Naive thymus-derived CD8-positive, alpha-beta T cell (primary cell): ENCODE results near the gene HOXB8. TPM values are rescaled to one million over a fixed set of nuclear protein-coding genes. Genes with fewer than 3 reads are reported as not detected.

Experiments
- ATAC-seq, 2 donors: fragments of 150-1000 bp; cut with Tn5 transposase in 1 of 2; sonication (Bioruptor Pico), chemical (Tn5 transposase) in 1 of 2; 1 replicate in 1 of 2; 2 replicates in 1 of 2; pipeline ENCODE4 v1.10.0; 2021; ENCODE audit warnings: mild to moderate bottlenecking in 2 of 2, moderate library complexity in 2 of 2
- POLR2A ChIA-PET: fragments of 350-600 bp; sonication (Branson Sonifier 250); formaldehyde crosslinking; loops from one replicate; lab custom pipeline; 2021; ENCODE audit warnings: antibody characterized with exemption; lab: Charles Lee
- DNase-seq, 10 donors: peaks; one replicate each; pipeline versions ENCODE4 v3.0.0 to v3.0.0-alpha.2; 2020 to 2022
- H3K27ac Mint-ChIP-seq, 10 donors: one replicate each; pipeline ENCODE4 v1.8.0; 2020 to 2022; ENCODE audit warnings: mild to moderate bottlenecking in 10 of 10, mixed read lengths in 10 of 10, moderate library complexity in 4 of 10, inconsistent platforms in 1 of 10
- H3K27me3 Mint-ChIP-seq, 5 donors: one replicate each; pipeline ENCODE4 v1.8.0; 2021 to 2022; ENCODE audit warnings: mixed read lengths in 5 of 5
- H3K36me3 Mint-ChIP-seq, 3 donors: one replicate each; pipeline ENCODE4 v1.8.0; 2020 to 2022; ENCODE audit warnings: mixed read lengths in 3 of 3, mild to moderate bottlenecking in 2 of 3, inconsistent platforms in 1 of 3
- H3K4me1 Mint-ChIP-seq, 4 donors: one replicate each; pipeline ENCODE4 v1.8.0; 2021 to 2022; ENCODE audit warnings: mixed read lengths in 4 of 4
- H3K4me3 Mint-ChIP-seq, 10 donors: one replicate each; pipeline ENCODE4 v1.8.0; 2020 to 2022; ENCODE audit warnings: mild to moderate bottlenecking in 10 of 10, mixed read lengths in 10 of 10, moderate library complexity in 6 of 10, inconsistent platforms in 1 of 10
- H3K9me3 Mint-ChIP-seq, 9 donors: one replicate each; pipeline ENCODE4 v1.8.0; 2020 to 2022; ENCODE audit warnings: mixed read lengths in 9 of 9, mild to moderate bottlenecking in 3 of 9, inconsistent platforms in 1 of 9, moderate library complexity in 1 of 9
- polyA plus RNA-seq, 3 donors: library from polyadenylated mRNA; unstranded; fragments of 300-500 nt; fragmentation: Illumina TruSeq; gene quantifications; one replicate each; pipeline ENCODE4 v1.2.3, GENCODE V29; 2021
- total RNA-seq, 8 experiments: library from RNA in 2 of 8; stranded (reverse) in 2 of 8; gene quantifications; one replicate each; pipeline ENCODE4 v1.2.3 and lab custom pipeline; 2021 to 2026

HOXB8 gene
- total and polyA plus RNA-seq, 5 experiments from 2014 or later = not detected

DNA sequence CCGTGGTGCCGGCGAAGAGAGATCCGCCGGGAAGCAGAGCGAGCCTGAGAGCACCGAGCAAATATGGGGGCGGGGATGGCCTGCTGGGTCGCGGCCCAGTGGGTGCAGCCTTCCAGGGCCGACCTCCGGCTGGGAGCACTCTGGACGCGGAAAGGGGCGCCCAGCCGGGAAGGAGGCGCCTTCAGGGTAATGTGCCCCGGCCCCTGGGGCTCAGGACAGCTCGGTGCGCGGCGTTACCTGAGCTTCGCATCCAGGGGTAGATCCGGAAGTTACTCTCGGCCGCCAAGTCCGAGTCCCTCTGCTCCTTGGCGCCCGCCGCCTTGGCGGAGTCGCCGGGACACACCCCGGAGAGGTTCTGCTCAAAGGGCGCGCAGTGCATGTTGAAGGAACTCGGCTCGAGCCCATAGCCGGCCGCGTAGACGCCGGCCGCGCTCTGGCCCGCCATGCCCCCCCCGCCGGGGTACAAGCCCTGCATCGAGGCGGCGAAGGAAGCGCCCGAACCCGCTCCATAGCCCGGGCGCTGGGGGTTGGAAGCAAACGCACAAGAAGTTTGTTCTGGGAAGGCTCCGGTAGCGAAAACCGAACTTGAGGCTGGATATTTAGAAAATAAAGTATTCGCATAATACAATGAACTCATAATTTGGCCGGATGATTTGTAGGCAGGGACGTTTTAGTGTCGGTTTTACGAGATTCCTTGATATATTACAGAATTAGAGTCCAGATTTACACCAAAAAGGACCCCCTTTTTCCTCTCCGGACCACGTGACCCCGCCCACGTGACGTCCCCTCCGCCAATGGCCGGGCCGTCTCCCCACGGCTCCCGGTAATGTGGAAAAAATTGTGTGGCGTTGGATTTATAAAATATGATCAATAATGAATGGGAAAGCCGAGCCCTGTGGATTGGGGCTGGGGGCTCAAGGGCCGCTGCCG lies 4.5 kb downstream of the HOXB8 start, which contains the start of gene HOXB7:
Gene HOXB7, minus strand, starts transcription at position 736 of the 930 bp plus-strand sequence. Its CDS starts 99 bp downstream, at position 637.
- peak within 1 kb of the TSS; percentile 88 to 97 (median 94) for H3K4me3 Mint-ChIP-seq
- POLR2A ChIA-PET = interaction anchor here (0.6 to 1.9 kb wide), 4 partner anchors 11 to 130 kb away, joined by 3 to 5 read pairs (median 4); partner anchors contain the start of gene HOXB9
- peaks cover 29 to 91% (median 68%) of the 10 kb centered on the region in 5 donors for H3K27me3 Mint-ChIP-seq
- H3K36me3 Mint-ChIP-seq = peaks cover 0 to 12% (median 0%) of the 10 kb centered on the region in 3 donors
- ATAC-seq (peak; percentile 6 to 38), DNase-seq (peak in 9 of 10 donors; percentile 39 to 66 (median 54))
- H3K27ac Mint-ChIP-seq = peak within 1 kb of the TSS in 4 of 10 donors; percentile 69 to 88 (median 74)
- H3K4me1 Mint-ChIP-seq = peaks cover 21 to 46% (median 36%) of the 10 kb centered on the region in 4 donors
- no peaks in the 10 kb centered on the region for H3K9me3 Mint-ChIP-seq

DNA sequence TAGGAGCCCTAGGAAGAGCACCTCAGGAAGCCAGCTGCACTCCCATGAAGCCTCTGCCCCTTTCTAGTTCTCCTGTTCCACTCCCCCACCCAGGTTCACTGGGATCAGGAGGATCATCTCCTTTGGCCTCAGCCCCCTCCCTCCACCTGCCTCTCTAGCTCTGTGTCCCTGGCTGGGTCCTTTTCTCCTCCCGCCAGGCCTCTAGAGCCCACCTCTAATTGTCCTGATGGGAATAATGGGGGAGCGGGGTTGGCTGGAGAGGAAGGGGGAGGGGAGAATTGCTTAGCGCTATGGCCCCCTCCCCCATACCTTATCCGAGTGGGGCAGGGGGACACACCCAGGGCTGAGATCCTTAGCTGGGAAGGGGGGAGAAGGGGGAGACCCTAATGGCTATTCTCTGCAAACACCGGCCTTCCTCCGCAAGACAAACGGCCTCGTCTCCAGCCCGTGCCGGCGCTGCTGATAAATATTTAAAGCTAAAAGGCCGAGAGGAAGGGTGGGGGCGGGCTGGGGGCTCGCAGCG lies 5.3 kb downstream of the HOXB8 start:
- H3K9me3 Mint-ChIP-seq = no peaks in the 10 kb centered on the region
- ATAC-seq = no peak
- peaks cover 18 to 42% (median 32%) of the 10 kb centered on the region in 4 donors for H3K4me1 Mint-ChIP-seq
- DNase-seq = no peak
- H3K4me3 Mint-ChIP-seq = peak overlapping the region; percentile 55 to 97 (median 94)
- peaks cover 0 to 12% (median 0%) of the 10 kb centered on the region in 3 donors for H3K36me3 Mint-ChIP-seq
- peaks cover 24 to 91% (median 66%) of the 10 kb centered on the region in 5 donors for H3K27me3 Mint-ChIP-seq
- H3K27ac Mint-ChIP-seq = no peak overlapping the region
- POLR2A ChIA-PET = interaction anchor here (0.6 to 1.9 kb wide), 3 partner anchors 12 to 16 kb away, joined by 4 to 5 read pairs (median 4); partner anchors contain the start of gene HOXB9

DNA sequence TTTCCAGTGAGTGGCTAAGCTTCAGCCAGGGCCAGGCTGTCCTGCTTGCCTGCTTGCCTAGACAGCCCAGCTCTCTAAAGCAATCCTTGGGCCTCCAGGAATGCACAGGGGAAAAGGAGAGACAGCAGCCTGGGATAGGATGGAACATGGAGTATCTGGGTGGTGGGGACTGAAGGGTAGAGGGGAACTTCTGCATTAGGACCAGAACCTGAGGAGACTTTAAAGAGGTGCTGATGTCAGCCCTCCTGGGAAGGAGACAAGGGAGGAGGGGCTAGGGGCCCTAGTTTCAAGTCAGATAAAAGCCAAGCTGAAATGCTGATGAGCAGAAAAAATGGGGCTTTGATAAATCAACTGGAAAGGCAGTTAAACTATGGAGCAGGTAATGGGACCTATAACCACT lies 6.1 kb downstream of the HOXB8 start:
- POLR2A ChIA-PET = interaction anchor here (0.7 to 1.9 kb wide), 2 partner anchors 11 to 144 kb away, joined by 4 to 6 read pairs; no protein-coding TSS in a partner anchor
- H3K9me3 Mint-ChIP-seq = no peaks in the 10 kb centered on the region
- peak overlapping the region in 9 of 10 donors; percentile 14 to 95 (median 90) for H3K4me3 Mint-ChIP-seq
- peaks cover 16 to 34% (median 30%) of the 10 kb centered on the region in 4 donors for H3K4me1 Mint-ChIP-seq
- H3K36me3 Mint-ChIP-seq = peaks cover 0 to 10% (median 0%) of the 10 kb centered on the region in 3 donors
- peak overlapping the region in 2 of 10 donors; percentile 5 to 48 for H3K27ac Mint-ChIP-seq
- ATAC-seq (no peak), DNase-seq (no peak)
- H3K27me3 Mint-ChIP-seq = peaks cover 27 to 91% (median 66%) of the 10 kb centered on the region in 5 donors

DNA sequence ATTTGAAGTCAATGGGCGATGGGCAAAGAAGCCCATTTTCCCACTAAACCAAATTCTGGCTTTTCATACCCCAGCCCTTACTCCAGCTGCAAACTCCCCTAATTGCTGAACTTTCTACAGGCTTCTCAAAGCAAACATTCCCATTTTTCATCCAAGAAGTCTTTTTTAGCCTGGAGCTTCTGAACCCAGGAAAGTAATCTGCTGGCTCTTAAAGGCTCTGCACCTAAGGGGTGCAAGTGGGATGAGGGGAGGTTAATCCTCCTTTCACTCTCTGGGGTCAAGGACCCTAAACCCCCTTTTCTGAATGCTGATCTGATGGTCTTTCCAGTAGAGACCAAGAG lies 6.6 kb downstream of the HOXB8 start:
- POLR2A ChIA-PET = interaction anchor here (0.7 to 0.8 kb wide), 2 partner anchors 145 to 449 kb away, joined by 3 to 6 read pairs; no protein-coding TSS in a partner anchor
- Mint-ChIP-seq H3K27me3 (peaks cover 30 to 91% (median 66%) of the 10 kb centered on the region in 5 donors), H3K4me1 (peaks cover 14 to 30% (median 26%) of the 10 kb centered on the region in 4 donors), H3K27ac (no peak overlapping the region), H3K9me3 (no peaks in the 10 kb centered on the region), H3K36me3 (peaks cover 0 to 6% (median 0%) of the 10 kb centered on the region in 3 donors), H3K4me3 (peak overlapping the region in 3 of 10 donors; percentile 3 to 68 (median 14))
- DNase-seq = no peak
- no peak for ATAC-seq

DNA sequence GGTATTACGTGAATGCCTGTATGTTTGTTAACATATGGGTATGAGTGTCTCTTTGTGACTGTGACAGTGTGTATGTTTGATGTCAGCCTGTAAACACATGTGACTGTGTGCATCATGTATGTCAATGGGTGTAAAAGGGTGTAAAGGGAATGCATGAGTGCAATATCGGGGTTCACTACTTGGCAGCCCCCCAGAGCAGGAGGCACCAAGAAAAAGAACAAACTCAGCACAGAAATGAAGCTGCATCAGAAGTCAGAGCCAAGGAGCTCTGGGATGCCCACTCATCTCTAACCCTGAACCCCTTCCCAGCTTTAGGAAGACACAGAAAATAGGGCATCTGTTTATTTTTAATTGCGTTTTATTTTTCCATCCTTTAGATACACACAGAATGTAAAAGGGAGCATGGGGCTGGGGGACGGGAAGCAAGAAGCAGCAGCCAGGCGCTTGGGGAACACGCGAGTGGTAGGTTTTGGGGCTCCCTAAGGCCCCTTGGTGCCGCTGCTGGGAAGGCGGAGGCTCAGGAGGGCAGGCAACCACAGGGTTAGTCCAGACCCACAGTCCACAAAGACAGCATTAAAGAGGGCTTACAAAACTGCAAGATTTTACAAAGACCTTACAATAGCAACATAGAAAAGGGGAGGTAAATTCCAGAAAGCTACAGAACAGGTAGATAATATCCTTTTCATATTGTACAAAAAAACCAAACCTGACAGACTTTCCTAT lies 8.0 kb downstream of the HOXB8 start:
- no peak overlapping the region for H3K27ac Mint-ChIP-seq
- peaks cover 34 to 91% (median 66%) of the 10 kb centered on the region in 5 donors for H3K27me3 Mint-ChIP-seq
- DNase-seq = no peak
- H3K4me3 Mint-ChIP-seq = no peak overlapping the region
- H3K36me3 Mint-ChIP-seq = peaks cover 0 to 2% (median 0%) of the 10 kb centered on the region in 3 donors
- no peak for ATAC-seq
- H3K4me1 Mint-ChIP-seq = peaks cover 6 to 28% (median 23%) of the 10 kb centered on the region in 4 donors
- H3K9me3 Mint-ChIP-seq = no peaks in the 10 kb centered on the region
- POLR2A ChIA-PET = no interaction called here

DNA sequence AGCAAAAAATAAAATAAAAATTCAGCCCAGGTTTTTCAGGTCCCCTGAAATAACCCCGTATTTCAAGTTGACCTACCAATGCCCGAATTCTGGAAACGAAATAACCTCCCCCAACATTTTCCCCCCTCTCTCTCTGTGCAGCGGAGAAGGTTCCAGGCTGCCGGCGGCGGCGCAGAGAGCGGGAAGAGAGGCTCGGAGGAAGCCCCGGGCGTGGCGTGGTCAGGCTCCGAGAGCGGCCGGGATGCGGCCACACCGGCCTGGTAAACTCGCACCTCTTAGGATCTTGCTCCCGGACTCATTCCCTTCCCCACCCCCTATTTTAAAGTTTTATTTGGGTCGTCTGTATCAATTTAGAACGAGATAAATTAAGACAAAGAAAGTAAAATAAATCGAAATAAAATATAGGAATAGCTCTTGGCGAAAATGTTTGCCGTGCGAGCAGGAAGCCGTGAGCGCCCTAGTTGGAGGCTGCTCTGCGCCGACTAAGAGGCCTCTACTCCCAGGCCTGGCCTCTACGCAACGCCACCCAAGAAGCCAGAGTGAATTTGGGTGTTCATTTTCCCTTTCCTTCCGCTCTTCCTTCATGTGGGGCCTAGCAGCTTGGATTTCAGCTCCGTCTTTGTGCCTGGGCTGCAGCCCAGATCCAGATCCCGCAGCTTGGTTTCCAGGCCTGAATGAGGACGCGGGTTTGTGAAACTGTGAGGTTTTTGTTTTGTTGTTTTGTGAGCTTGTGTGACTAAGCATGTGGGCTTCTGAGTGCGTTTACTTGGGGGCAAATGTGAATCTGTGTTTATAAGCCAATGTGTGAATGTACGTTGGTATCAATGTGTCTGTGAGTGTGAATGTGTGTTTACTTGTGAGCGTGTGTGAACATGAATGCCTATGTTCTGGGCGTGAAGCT lies 8.9 kb downstream of the HOXB8 start:
- H3K36me3 Mint-ChIP-seq = peaks cover 0 to 2% (median 0%) of the 10 kb centered on the region in 3 donors
- H3K27me3 Mint-ChIP-seq = peaks cover 34 to 91% (median 66%) of the 10 kb centered on the region in 5 donors
- H3K27ac Mint-ChIP-seq = no peak overlapping the region
- ATAC-seq (no peak), DNase-seq (no peak)
- peaks cover 3 to 26% (median 16%) of the 10 kb centered on the region in 4 donors for H3K4me1 Mint-ChIP-seq
- no peak overlapping the region for H3K4me3 Mint-ChIP-seq
- no peaks in the 10 kb centered on the region for H3K9me3 Mint-ChIP-seq
- POLR2A ChIA-PET = no interaction called here

DNA sequence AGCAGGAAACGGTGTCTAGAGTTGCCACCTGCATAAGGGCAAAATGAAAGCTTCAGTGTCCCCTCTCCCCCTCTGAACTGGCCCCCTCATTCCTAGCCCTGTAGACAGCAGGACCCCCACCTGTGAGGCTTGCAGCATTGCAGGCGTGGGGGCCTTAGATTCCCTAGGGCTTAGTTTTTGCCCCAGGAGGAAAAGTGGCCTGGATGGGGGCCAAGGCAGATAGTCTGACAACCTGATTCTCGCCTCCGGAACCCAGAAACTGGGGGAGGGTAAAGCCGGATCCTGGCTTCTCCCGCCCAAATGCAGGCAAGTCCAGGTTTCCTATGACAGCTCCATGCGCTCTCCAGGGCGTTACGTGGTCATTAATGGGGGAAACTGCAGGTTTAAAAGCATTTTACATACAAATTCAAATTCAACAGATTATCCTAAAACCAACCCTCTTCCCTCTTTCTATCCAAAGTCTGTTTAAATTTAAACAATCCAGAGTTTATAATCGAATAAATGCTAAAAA lies 9.6 kb downstream of the HOXB8 start:
- Mint-ChIP-seq H3K4me1 (peaks cover 1 to 22% (median 10%) of the 10 kb centered on the region in 4 donors), H3K27ac (peak overlapping the region in 1 of 10 donors; percentile 18), H3K9me3 (no peaks in the 10 kb centered on the region), H3K4me3 (no peak overlapping the region), H3K36me3 (no peaks in the 10 kb centered on the region), H3K27me3 (peaks cover 38 to 91% (median 67%) of the 10 kb centered on the region in 5 donors)
- DNase-seq = no peak
- no peak for ATAC-seq
- POLR2A ChIA-PET = no interaction called here

DNA sequence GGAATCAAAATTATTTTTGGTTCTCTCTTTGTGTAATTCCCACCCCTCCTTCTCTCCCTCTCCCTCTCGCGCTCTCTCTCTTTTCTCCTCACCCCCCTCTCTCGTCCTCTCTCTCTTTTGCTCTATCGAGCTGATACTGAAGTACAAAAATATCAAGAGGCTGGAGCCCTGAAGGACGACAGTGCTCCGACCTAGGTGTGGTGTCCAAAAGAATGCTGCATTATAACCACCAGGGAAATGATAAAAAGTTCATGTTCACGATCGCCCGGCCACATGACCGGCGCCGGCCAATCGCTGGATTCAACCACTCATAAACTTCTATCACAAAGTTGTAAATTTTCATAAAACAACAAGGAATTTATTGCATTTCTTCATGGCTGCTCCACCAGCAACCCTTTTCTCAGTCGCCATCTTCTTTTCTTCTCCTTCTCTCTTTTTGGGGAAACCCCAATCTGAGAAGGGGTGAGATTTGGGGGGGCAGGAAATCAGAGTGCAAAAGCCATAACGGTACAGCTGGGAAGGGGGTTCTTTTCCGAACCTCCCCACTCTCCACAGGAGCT lies 10.2 kb downstream of the HOXB8 start, which contains the start of gene HOXB6:
Gene HOXB6, minus strand, starts transcription at position 217 of the 560 bp plus-strand sequence. CDS start 6,836 bp downstream, outside the sequence.
- Mint-ChIP-seq H3K4me1 (peaks cover 1 to 22% (median 10%) of the 10 kb centered on the region in 4 donors), H3K36me3 (no peaks in the 10 kb centered on the region), H3K4me3 (peak within 1 kb of the TSS in 5 of 10 donors; percentile 27 to 76 (median 39)), H3K27ac (peak within 1 kb of the TSS in 1 of 10 donors; percentile 18), H3K9me3 (no peaks in the 10 kb centered on the region), H3K27me3 (peaks cover 44 to 97% (median 73%) of the 10 kb centered on the region in 5 donors)
- POLR2A ChIA-PET = no interaction called here
- DNase-seq (no peak), ATAC-seq (no peak)

DNA sequence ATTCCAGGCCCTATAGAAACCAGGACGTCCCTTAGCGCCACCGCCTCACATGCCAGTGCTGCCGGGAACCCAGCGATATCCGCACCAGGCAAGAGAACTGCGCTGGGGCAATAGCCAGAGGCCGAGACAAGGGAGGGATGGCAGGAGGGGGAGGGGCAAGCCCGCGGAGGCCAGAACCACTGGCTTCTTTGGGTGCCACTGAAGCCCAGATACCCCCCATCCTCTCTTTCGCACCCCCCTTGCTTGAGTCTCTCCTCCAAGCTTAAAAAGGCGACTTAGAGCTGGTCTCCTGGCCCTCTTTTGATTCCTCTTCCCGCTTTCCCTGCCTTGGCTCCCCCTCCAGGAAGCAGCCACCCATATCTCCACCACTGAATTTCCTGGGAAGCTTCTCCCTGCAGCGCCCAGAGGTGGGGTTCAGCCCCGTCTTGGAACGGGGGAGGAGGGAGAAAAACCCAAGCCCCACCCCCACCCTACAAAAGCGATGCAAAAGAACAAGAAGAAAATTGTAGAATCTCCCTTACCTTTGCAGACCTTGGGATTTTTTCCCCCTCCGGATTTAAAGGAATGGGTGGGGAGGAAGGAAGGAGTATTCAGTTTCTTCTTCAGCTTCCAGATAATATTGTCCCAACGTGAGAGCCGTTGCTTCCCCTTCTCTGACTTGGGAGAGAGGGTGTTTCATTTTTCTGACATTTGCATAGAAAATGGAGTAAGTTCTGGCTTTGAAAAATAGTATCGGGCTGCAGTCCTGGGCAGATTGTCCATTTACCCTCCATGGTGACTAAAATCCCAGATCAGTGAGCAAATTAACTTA lies 10.9 kb downstream of the HOXB8 start:
- ATAC-seq = no peak
- DNase-seq = no peak
- POLR2A ChIA-PET = interaction anchor here (0.5 kb wide), 1 partner anchor 338 kb away, joined by 4 read pairs; no protein-coding TSS in a partner anchor
- Mint-ChIP-seq H3K27ac (peak overlapping the region in 1 of 10 donors; percentile 9), H3K27me3 (peaks cover 50 to 100% (median 79%) of the 10 kb centered on the region in 5 donors), H3K4me3 (peak overlapping the region in 1 of 10 donors; percentile 76), H3K36me3 (no peaks in the 10 kb centered on the region), H3K4me1 (peaks cover 1 to 22% (median 10%) of the 10 kb centered on the region in 4 donors), H3K9me3 (no peaks in the 10 kb centered on the region)
